ENCODE results near the gene CDH4. TPM values are rescaled to one million over a fixed set of nuclear protein-coding genes. Genes with fewer than 3 reads are reported as not detected.

The CDH4 gene
- polyA plus RNA-seq, 6 donors from 2014 or later: not detected

- ATAC-seq (ENCODE audit: low read depth in 2 of 2) (no peak), DNase-seq (no peak)
- Mint-ChIP-seq H3K4me3 (no peak overlapping the region), H3K4me1 (peaks cover 0 to under 1% (median 0%) of the 10 kb centered on the region in 3 donors), H3K9me3 (peaks cover 0 to 15% (median 3%) of the 10 kb centered on the region in 7 donors), H3K27ac (no peak overlapping the region), H3K36me3 (peaks cover 0 to 5% of the 10 kb centered on the region in 2 donors), H3K27me3 (peaks cover 6 to 20% (median 7%) of the 10 kb centered on the region in 3 donors)
Observed at GRCh38 chr20:61234224-61234890, 17.7 kb upstream of the CDH4 start.

GRCh38 chr20:61236713-61237112, 15.3 kb upstream of the CDH4 start:
- Mint-ChIP-seq H3K4me3 (no peak overlapping the region), H3K4me1 (no peaks in the 10 kb centered on the region), H3K27me3 (peaks cover 6 to 36% (median 9%) of the 10 kb centered on the region in 3 donors), H3K36me3 (peaks cover 0 to 8% of the 10 kb centered on the region in 2 donors), H3K9me3 (peaks cover 0 to 18% (median 9%) of the 10 kb centered on the region in 7 donors), H3K27ac (no peak overlapping the region)
- no peak for ATAC-seq (ENCODE audit: low read depth in 2 of 2)
- no peak for DNase-seq

DNA sequence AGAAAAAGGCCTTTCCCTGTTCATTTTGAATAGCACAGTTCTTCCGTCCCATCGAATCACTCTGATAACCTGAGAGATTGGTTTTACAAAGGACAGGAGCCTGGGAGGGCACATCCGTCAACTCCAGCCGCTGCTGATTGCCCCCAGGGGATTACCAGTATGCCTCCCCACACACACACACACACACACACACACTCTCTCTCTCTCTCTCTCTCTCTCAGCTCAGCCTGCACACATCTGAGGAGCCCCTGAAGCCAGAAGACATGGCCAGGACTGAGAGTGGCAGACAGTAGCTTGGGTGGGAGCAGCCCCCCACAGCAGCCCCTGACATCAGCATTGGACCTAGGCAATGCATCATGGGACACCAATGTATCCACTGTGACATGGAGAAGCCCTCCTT, 13.2 kb upstream of the CDH4 start:
- peaks cover 0 to 21% (median 10%) of the 10 kb centered on the region in 7 donors for H3K9me3 Mint-ChIP-seq
- DNase-seq (no peak), ATAC-seq (ENCODE audit: low read depth in 2 of 2) (no peak)
- peaks cover 0 to 8% of the 10 kb centered on the region in 2 donors for H3K36me3 Mint-ChIP-seq
- H3K4me1 Mint-ChIP-seq: no peaks in the 10 kb centered on the region
- peaks cover 0 to 41% (median 5%) of the 10 kb centered on the region in 3 donors for H3K27me3 Mint-ChIP-seq
- no peak overlapping the region for H3K27ac Mint-ChIP-seq
- H3K4me3 Mint-ChIP-seq: no peak overlapping the region

DNA sequence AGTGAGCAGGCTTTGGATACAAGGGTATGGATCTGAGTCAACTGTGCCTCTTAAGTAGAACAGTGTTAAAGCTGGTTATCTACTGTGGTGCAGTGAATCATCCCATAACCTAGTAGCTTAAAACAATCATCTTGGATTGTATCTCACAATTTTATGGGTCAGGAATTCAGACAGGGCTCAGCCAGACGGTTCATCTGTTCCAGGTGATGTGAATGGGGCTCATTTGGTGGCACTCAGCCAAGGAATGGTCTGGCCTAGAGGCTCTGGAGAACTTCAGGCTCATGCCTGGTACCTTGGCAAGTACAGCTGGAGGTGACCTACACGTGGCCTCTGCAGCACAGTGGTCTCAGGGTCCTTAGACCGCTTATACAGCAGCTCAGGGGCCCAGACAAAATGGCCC, 11.2 kb upstream of the CDH4 start:
- DNase-seq (no peak), ATAC-seq (ENCODE audit: low read depth in 2 of 2) (no peak)
- Mint-ChIP-seq H3K27ac (no peak overlapping the region), H3K4me3 (no peak overlapping the region), H3K9me3 (peaks cover 0 to 21% (median 10%) of the 10 kb centered on the region in 7 donors), H3K27me3 (peaks cover 0 to 36% (median 5%) of the 10 kb centered on the region in 3 donors), H3K36me3 (peaks cover 0 to 8% of the 10 kb centered on the region in 2 donors), H3K4me1 (no peaks in the 10 kb centered on the region)

DNA sequence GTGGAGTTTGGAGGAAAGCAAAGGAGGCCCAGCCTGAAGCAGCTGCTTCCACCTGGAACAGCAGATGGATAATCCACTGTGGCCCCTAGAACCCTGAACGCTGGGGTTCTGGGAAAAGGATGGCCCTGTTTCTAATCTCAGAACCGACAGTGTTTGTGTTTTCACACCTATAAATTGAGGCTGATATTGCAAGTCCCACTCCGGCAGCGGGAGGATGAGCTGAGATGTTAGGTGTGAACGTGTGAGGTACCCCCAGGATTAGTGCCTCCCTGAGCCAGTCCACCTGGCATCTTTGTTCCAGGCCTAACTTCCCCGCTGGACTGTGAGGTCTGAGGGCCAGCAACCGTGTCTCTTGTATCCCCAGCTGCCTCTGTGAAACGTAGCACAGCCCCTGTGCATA, 7.8 kb upstream of the CDH4 start:
- peaks cover 0 to 19% (median 5%) of the 10 kb centered on the region in 7 donors for H3K9me3 Mint-ChIP-seq
- H3K4me3 Mint-ChIP-seq: no peak overlapping the region
- DNase-seq (no peak), ATAC-seq (ENCODE audit: low read depth in 2 of 2) (no peak)
- H3K36me3 Mint-ChIP-seq: peaks cover 0 to 4% of the 10 kb centered on the region in 2 donors
- no peaks in the 10 kb centered on the region for H3K4me1 Mint-ChIP-seq
- H3K27ac Mint-ChIP-seq: no peak overlapping the region
- peaks cover 12 to 37% (median 21%) of the 10 kb centered on the region in 3 donors for H3K27me3 Mint-ChIP-seq

- peaks cover 0 to 6% (median 2%) of the 10 kb centered on the region in 7 donors for H3K9me3 Mint-ChIP-seq
- ATAC-seq (ENCODE audit: low read depth in 2 of 2): no peak
- peaks cover 20 to 42% (median 40%) of the 10 kb centered on the region in 3 donors for H3K27me3 Mint-ChIP-seq
- DNase-seq: no peak
- H3K36me3 Mint-ChIP-seq: no peaks in the 10 kb centered on the region
- no peak overlapping the region for H3K27ac Mint-ChIP-seq
- H3K4me3 Mint-ChIP-seq: no peak overlapping the region
- no peaks in the 10 kb centered on the region for H3K4me1 Mint-ChIP-seq
Observed at GRCh38 chr20:61246269-61246668, 5.8 kb upstream of the CDH4 start.

- H3K4me1 Mint-ChIP-seq: peaks cover 0 to 9% (median 0%) of the 10 kb centered on the region in 3 donors
- H3K9me3 Mint-ChIP-seq: peaks cover 0 to 1% (median 0%) of the 10 kb centered on the region in 7 donors
Observed at GRCh38 chr20:61249626-61250025, 2.4 kb upstream of the CDH4 start.

GRCh38 chr20:61252601-61253263, 671 bp downstream of the CDH4 start:
- no peak for DNase-seq
- H3K27me3 Mint-ChIP-seq: peaks cover 38 to 63% (median 61%) of the 10 kb centered on the region in 3 donors

More at GRCh38 chr20:61249626-61250025, 2.4 kb upstream of the CDH4 start:
- peaks cover 25 to 55% (median 49%) of the 10 kb centered on the region in 3 donors for H3K27me3 Mint-ChIP-seq
- no peak overlapping the region for H3K27ac Mint-ChIP-seq
- DNase-seq (no peak), ATAC-seq (ENCODE audit: low read depth in 2 of 2) (no peak)
- H3K36me3 Mint-ChIP-seq: no peaks in the 10 kb centered on the region
- H3K4me3 Mint-ChIP-seq: no peak overlapping the region

DNA sequence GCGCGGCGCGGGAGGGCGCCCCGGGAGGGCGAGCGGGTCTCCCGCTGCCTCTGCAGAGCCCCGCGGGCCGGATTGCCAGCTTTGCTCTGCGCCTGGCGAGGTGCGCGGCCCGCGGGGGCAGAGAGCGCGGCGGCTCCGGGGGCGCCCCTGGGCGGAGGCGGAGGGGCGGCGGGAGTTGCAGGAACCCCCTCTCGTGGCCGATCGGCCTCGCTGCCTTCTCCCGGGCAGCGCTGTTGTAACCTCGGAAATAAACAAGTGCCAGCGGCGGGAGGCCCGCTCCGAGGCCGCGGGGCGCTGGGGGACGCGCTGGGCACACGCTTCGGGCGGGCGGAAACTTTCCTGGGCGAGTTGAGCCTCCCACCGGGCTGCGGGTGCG, 1.2 kb downstream of the CDH4 start:
- Mint-ChIP-seq H3K36me3 (no peaks in the 10 kb centered on the region), H3K9me3 (peaks cover 0 to 11% (median 2%) of the 10 kb centered on the region in 7 donors)
- DNase-seq: no peak

More at GRCh38 chr20:61252601-61253263, 671 bp downstream of the CDH4 start:
- Mint-ChIP-seq H3K27ac (no peak overlapping the region), H3K4me3 (no peak overlapping the region), H3K4me1 (peaks cover 0 to 9% (median 0%) of the 10 kb centered on the region in 3 donors), H3K36me3 (no peaks in the 10 kb centered on the region), H3K9me3 (peaks cover 0 to 8% (median 1%) of the 10 kb centered on the region in 7 donors)
- ATAC-seq (ENCODE audit: low read depth in 2 of 2): no peak

DNA sequence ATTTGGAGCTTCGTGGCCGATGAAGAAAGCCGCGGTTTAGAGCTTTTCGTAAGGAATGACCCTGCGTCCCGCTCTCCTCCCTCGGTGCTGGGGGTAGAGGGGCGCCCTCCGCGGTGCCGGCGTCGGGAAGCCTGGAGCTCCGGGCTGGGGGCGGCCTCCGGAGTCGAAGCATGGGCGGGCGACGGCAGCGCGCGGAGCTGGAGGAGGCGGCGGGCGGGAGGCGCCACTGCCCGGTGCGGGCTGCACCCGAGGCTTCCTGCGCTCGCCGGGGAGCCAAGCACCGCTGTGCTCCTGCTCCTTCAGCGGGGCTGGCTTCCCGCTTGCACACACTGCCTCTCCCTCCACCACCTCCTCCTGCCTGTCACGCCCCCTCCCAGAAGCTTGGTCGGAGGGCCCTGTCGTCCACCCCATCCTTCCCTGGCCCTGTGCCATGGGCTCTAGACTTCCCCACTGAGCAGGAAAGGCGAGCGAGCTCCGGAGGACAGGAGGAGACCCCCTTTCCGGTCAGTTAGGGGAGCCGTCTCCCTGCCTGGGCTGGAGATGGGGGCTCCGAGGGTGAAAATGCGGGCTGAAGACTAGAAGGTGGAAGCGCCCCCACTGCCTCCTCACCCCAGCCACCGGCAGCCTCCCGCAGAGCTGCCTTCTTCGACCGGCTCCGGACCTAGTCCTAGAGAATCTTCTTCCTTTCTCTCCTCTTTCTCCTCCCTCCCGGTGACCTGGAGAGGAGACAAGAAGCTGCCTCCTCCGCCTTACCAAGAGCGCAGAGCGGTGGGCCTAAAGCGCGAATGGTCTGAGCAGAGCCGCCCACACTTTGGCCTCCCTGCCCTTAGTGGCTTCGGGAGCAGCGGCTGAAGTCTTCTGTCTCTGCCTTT, 1.8 kb downstream of the CDH4 start:
- DNase-seq (no peak), ATAC-seq (ENCODE audit: low read depth in 2 of 2) (no peak)
- Mint-ChIP-seq H3K36me3 (no peaks in the 10 kb centered on the region), H3K27me3 (peaks cover 33 to 52% (median 49%) of the 10 kb centered on the region in 3 donors), H3K4me3 (peak overlapping the region in 3 of 8 donors; percentile 24 to 76 (median 40)), H3K4me1 (peaks cover 0 to 9% (median 0%) of the 10 kb centered on the region in 3 donors), H3K9me3 (peaks cover 0 to 17% (median 3%) of the 10 kb centered on the region in 7 donors), H3K27ac (no peak overlapping the region)

More for the DNA sequence above, 1.2 kb downstream of the CDH4 start:
- H3K4me1 Mint-ChIP-seq: peaks cover 0 to 9% (median 0%) of the 10 kb centered on the region in 3 donors
- no peak overlapping the region for H3K4me3 Mint-ChIP-seq
- ATAC-seq (ENCODE audit: low read depth in 2 of 2): no peak
- H3K27ac Mint-ChIP-seq: no peak overlapping the region
- H3K27me3 Mint-ChIP-seq: peaks cover 38 to 58% (median 56%) of the 10 kb centered on the region in 3 donors

DNA sequence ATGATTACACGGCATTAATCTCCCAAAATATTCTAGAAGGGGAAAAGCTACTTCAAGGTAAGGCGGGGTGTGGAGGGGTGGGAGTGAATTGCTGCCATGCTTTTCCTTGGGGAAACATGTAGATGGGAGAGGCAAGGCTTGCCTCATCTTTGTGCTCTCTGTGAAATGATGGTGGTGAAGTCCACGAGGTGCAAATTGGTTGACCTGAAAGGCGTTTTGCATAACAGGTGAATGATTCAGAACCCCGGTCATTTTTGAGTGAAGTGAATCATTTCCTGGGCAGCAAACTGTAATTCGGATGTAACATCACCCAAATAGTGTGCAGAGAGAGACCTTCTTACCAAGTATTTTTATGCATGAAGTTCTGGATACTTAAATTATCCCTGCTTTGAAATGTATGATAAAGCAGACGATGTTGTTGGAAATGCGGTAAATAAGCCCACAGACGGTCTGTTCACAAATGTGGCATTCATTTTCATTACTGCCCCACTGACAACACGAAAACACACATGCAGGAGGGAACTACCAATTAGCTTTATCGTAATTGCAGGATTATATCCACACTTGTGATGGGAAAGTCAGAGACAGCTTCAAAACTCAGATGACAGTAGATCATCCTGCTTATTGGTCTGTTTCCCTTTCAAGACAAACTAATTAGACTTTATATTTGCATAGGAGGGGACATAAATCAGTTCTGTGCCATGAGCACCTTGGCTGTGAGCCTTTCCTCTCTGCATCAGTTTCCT, 3.0 kb downstream of the CDH4 start:
- ATAC-seq (ENCODE audit: low read depth in 2 of 2) (no peak), DNase-seq (no peak)
- Mint-ChIP-seq H3K27ac (no peak overlapping the region), H3K36me3 (no peaks in the 10 kb centered on the region), H3K9me3 (peaks cover 0 to 29% (median 3%) of the 10 kb centered on the region in 7 donors), H3K4me1 (peaks cover 0 to 9% (median 0%) of the 10 kb centered on the region in 3 donors), H3K4me3 (peak overlapping the region in 2 of 8 donors; percentile 40 to 76), H3K27me3 (peaks cover 25 to 41% (median 38%) of the 10 kb centered on the region in 3 donors)

- H3K9me3 Mint-ChIP-seq: peaks cover 0 to 32% (median 3%) of the 10 kb centered on the region in 7 donors
- H3K27ac Mint-ChIP-seq: no peak overlapping the region
- H3K4me1 Mint-ChIP-seq: peaks cover 0 to 9% (median 0%) of the 10 kb centered on the region in 3 donors
- H3K36me3 Mint-ChIP-seq: no peaks in the 10 kb centered on the region
- no peak overlapping the region for H3K4me3 Mint-ChIP-seq
- peaks cover 17 to 28% (median 25%) of the 10 kb centered on the region in 3 donors for H3K27me3 Mint-ChIP-seq
- no peak for DNase-seq
- no peak for ATAC-seq (ENCODE audit: low read depth in 2 of 2)
Observed at GRCh38 chr20:61256365-61256764, 4.3 kb downstream of the CDH4 start.
